NCI-H1092 (cell line): ENCODE data around the gene CHRNA1.
"Not testable (repeated sequence)": the region's sequence is repeated elsewhere in the genome, so short reads cannot be mapped to it uniquely, and the experiment has no call there.

ENCODE experiments used
- DNase-seq: peaks from one replicate; lab custom pipeline; 2025; lab: John Stamatoyannopoulos, UW

CHRNA1 gene

GRCh38 chr2:174716785-174717184 is 47.5 kb downstream of the CHRNA1 start:
- DNase-seq = no peak

- no peak for DNase-seq
These were observed 50.6 kb downstream of the CHRNA1 start for GRCh38 chr2:174713686-174714085.

- DNase-seq = no peak
These were observed 53.1 kb downstream of the CHRNA1 start for GRCh38 chr2:174711206-174711605.

- DNase-seq = not testable (repeated sequence)
These were observed 54.8 kb downstream of the CHRNA1 start for GRCh38 chr2:174709416-174710004.

GRCh38 chr2:174708713-174709112 is 55.6 kb downstream of the CHRNA1 start:
- no peak for DNase-seq

GRCh38 chr2:174705321-174705720 is 59.0 kb downstream of the CHRNA1 start:
- DNase-seq = no peak

GRCh38 chr2:174704642-174705041 is 59.6 kb downstream of the CHRNA1 start:
- DNase-seq = no peak

- no peak for DNase-seq
These were observed 60.2 kb downstream of the CHRNA1 start for GRCh38 chr2:174704061-174704460.

- DNase-seq = no peak
These were observed 60.8 kb downstream of the CHRNA1 start for GRCh38 chr2:174703430-174703829.

- DNase-seq = no peak
These were observed 61.7 kb downstream of the CHRNA1 start for GRCh38 chr2:174702541-174702940.

- no peak for DNase-seq
These were observed 64.1 kb downstream of the CHRNA1 start for GRCh38 chr2:174699993-174700766.
